ENCODE results near the gene CHD3.
"Not testable (repeated sequence)": the region's sequence is repeated elsewhere in the genome, so short reads cannot be mapped to it uniquely, and the experiment has no call there.

CHD3 gene

DNA sequence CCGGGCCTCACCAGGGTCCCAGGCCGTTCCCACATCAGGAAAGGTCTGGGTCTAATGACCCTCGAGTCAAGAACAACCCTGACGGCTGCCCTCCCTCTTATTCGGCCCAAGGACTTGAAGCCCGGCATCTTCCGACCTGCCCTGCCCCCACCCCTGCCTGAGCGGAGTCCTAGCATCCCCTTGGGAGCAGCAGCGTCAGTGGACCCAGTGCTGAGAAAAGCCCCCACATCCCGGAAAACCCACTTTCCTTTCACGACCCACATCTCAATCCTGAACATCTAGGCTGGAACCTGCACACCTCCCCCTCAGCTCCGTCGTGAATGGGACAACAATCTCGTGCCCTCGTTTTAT lies 33.0 kb upstream of the CHD3 start:
- peaks cover 38% of the 10 kb centered on the region for H4K20me1 ChIP-seq
- peaks cover 54% of the 10 kb centered on the region for H3K4me1 ChIP-seq
- no peak for TF ChIP-seq Cebpa-rat (IDR thresholded peaks at IDR 0.05)
- H3K27me3 ChIP-seq = no peaks in the 10 kb centered on the region
- H3K4me2 ChIP-seq = peak overlapping the region; percentile 100
- H3K9me3 ChIP-seq = no peaks in the 10 kb centered on the region
- H3K36me3 ChIP-seq = peaks cover 64% of the 10 kb centered on the region
- peak overlapping the region; percentile 98 for H3K27ac ChIP-seq
- H3K9ac ChIP-seq = peak overlapping the region; percentile 97; the same call in 1 of the 2 replicates
- H3K4me3 ChIP-seq = peak overlapping the region; percentile 77

DNA sequence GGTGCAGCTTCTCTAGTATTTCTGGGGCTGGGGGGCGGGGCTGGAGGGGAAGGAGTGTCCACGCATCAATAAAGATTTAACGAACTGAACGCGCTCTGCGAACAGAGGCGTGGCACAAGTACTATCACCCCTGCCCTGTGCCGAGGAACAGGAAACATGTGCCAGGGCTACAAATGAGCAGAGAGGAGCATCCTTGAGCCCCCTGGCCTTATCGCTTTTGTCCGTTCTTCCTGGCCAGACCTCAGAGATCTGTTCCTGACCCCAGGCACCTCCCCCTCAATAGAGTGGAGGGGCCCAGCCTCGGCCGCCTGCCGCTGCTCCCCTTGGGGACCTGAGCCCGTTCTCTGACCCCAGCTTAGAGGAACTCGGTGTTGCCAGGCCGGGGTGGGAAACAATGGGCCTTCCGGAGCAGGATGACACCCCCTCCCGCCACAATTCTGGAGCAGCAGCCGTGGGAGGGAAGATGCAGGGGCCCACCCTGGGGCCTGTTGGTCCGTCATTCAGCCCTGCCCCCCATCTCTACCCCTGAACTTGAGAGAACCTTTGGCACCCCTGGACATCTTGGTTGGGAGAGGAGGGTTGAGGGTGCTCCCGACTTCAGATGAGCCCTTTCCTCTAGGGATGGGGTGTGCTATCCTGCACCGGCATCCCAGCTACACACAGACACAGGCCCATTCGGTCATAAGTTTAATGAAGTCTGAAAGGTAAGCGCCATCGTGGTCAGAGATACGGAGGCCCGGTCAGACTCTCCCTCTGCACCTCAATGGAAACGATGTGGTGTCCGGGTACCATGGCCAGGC lies 32.4 kb upstream of the CHD3 start:
- peaks cover 48% of the 10 kb centered on the region for H3K4me1 ChIP-seq
- H3K9me3 ChIP-seq = no peaks in the 10 kb centered on the region
- H3K27ac ChIP-seq = peak overlapping the region; percentile 98
- TF ChIP-seq Cebpa-rat (IDR thresholded peaks at IDR 0.05) = no peak
- H3K27me3 ChIP-seq = no peaks in the 10 kb centered on the region
- H3K4me2 ChIP-seq = peak overlapping the region; percentile 100
- H3K4me3 ChIP-seq = peak overlapping the region; percentile 77
- peak overlapping the region; percentile 97 for H3K9ac ChIP-seq
- H3K36me3 ChIP-seq = peaks cover 64% of the 10 kb centered on the region
- H4K20me1 ChIP-seq = peaks cover 33% of the 10 kb centered on the region

DNA sequence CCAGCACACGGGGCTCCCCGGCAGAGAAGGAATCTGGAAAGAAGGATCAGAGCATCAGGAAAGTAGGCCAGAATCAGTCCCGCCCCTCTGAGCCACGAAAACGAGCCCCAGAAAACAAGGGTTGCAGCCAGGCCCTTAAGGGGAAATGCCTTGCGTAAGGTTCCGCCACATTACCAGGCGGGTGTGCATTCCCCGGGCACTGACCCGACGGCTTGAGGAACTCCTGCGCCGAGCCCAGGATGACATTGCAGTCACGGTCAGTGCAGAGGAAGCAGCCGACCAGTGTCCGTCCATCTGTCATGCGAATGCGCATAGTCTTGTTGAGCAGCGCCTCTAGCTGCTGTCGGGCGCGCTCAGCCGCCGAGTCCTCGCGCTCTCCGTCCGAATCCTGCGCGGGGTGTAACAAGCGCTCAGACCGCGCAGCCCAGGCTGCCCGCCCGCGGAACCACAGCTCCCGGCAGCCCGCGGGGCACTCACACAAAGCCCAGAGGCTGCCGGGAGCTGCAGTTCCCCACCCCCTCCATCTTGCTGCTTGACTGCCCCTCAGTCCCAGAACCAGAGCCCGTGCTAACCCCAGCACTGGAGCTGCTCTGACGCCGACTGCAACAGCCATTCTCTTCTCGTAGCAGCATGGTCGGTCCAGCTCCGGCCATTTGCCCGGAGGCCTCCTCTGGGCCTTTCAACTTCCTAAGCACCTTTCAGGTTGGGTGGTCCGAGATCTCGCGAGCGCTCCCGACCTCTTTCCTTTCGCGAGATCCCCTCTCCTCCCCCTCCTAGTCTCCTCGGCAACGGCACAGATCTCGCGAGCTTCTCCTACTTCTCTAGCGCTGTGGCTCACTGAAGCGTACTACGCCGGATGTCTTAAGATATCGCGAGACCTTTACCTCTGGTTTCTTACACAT lies 31.5 kb upstream of the CHD3 start, which contains the start of gene NAA38:
Gene NAA38, minus strand, starts transcription at position 749 of the 902 bp plus-strand sequence. Its CDS starts 96 bp downstream, at position 653.
- Histone ChIP-seq H3K9me3 (no peaks in the 10 kb centered on the region), H3K27ac (peak within 1 kb of the TSS; percentile 98), H3K9ac (peak within 1 kb of the TSS; percentile 97), H3K4me1 (peaks cover 40% of the 10 kb centered on the region), H3K36me3 (peaks cover 64% of the 10 kb centered on the region), H3K4me2 (peak within 1 kb of the TSS; percentile 100), H3K4me3 (peak within 1 kb of the TSS; percentile 77), H4K20me1 (peaks cover 25% of the 10 kb centered on the region), H3K27me3 (no peaks in the 10 kb centered on the region)
- TF ChIP-seq Cebpa-rat (IDR thresholded peaks at IDR 0.05) = no peak; the same call in 1 of the 2 replicates

DNA sequence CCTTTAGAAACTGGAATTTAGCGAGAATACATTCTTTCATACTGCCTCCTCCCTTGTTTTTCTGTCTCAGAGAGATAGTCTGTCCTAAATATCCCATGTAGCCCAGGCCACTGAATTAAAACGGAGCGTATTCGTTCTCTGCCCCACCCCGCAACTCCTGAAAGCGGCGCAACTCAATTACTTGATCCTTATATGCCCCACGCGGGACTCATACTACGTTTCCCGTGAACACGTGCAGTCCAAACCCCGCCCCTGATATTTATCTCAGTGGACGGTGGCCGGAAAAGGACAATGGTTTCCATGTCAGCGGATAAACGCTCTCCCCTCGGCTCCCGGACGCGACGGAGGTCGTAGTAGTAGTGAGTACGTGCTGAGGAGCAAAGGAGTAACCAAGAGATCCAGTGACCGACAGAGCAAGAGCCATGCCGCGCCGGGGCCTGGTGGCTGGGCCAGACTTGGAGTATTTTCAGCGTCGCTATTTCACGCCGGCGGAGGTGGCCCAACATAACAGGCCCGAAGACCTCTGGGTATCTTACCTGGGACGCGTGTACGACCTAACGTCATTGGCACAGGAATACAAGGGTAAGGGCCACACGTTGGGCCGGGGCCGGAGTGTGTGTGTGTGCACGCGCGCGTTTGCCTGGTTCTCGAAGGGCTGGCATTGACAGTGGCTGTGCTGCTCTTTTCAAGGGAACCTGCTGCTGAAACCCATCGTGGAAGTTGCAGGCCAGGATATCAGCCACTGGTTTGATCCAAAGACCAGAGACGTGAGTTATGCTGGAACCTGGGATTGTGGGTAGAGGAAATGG lies 30.7 kb upstream of the CHD3 start, which contains the start of gene CYB5D1:
Gene CYB5D1, plus strand, starts transcription at position 291 of the 809 bp plus-strand sequence. Its CDS starts 132 bp downstream, at position 423.
- H3K4me1 ChIP-seq = peaks cover 34% of the 10 kb centered on the region

DNA sequence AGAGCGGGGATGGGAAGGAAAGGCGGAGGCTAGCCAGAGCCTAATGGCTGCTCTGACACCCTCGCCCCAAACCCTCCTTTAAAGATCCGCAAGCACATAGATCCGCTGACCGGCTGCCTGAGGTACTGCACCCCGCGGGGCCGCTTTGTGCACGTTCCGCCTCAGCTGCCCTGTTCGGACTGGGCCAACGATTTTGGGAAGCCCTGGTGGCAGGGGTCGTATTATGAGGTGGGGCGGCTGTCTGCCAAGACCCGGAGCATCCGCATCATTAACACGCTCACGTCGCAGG lies 30.1 kb upstream of the CHD3 start:
- Histone ChIP-seq H4K20me1 (peaks cover 16% of the 10 kb centered on the region), H3K9me3 (no peaks in the 10 kb centered on the region), H3K4me3 (peak overlapping the region; percentile 77), H3K36me3 (peaks cover 55% of the 10 kb centered on the region), H3K9ac (peak overlapping the region; percentile 97), H3K4me2 (peak overlapping the region; percentile 100), H3K4me1 (peaks cover 34% of the 10 kb centered on the region), H3K27ac (peak overlapping the region; percentile 98), H3K27me3 (no peaks in the 10 kb centered on the region)
- no peak for TF ChIP-seq Cebpa-rat (IDR thresholded peaks at IDR 0.05)

More for the DNA sequence above, 30.7 kb upstream of the CHD3 start, which contains the start of gene CYB5D1:
- Histone ChIP-seq H3K36me3 (peaks cover 56% of the 10 kb centered on the region), H4K20me1 (peaks cover 16% of the 10 kb centered on the region), H3K27ac (peak within 1 kb of the TSS; percentile 98), H3K27me3 (no peaks in the 10 kb centered on the region), H3K9ac (peak within 1 kb of the TSS; percentile 97), H3K4me2 (peak within 1 kb of the TSS; percentile 100), H3K9me3 (no peaks in the 10 kb centered on the region), H3K4me3 (peak within 1 kb of the TSS; percentile 77)
- no peak for TF ChIP-seq Cebpa-rat (IDR thresholded peaks at IDR 0.05)

DNA sequence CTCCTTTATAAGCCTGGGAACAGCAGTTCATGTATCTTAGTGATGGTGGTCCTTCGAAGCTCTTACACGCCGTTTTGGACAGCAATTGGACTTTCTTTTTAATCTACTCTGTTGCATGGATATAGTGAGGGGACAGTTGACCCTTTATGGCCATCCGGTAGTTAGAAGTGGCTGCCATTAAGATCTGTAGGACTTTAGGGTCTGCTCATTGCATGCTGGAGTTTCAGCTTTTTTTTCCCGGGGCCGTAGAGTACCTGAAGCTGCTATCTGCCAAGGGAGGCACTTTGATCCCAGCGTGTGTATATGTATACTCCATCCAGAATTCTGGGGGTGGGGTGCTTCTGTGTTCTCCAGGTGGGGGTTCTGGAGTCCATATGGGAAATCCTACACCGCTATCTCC lies 29.6 kb upstream of the CHD3 start:
- Histone ChIP-seq H3K4me1 (peaks cover 34% of the 10 kb centered on the region), H4K20me1 (peaks cover 12% of the 10 kb centered on the region; the same call in 1 of the 2 replicates), H3K4me2 (peak overlapping the region; percentile 100), H3K9me3 (no peaks in the 10 kb centered on the region), H3K36me3 (peaks cover 54% of the 10 kb centered on the region), H3K27me3 (no peaks in the 10 kb centered on the region), H3K27ac (peak overlapping the region; percentile 98; the same call in 1 of the 2 replicates), H3K4me3 (no peak overlapping the region), H3K9ac (peak overlapping the region; percentile 97)
- TF ChIP-seq Cebpa-rat (IDR thresholded peaks at IDR 0.05) = no peak

DNA sequence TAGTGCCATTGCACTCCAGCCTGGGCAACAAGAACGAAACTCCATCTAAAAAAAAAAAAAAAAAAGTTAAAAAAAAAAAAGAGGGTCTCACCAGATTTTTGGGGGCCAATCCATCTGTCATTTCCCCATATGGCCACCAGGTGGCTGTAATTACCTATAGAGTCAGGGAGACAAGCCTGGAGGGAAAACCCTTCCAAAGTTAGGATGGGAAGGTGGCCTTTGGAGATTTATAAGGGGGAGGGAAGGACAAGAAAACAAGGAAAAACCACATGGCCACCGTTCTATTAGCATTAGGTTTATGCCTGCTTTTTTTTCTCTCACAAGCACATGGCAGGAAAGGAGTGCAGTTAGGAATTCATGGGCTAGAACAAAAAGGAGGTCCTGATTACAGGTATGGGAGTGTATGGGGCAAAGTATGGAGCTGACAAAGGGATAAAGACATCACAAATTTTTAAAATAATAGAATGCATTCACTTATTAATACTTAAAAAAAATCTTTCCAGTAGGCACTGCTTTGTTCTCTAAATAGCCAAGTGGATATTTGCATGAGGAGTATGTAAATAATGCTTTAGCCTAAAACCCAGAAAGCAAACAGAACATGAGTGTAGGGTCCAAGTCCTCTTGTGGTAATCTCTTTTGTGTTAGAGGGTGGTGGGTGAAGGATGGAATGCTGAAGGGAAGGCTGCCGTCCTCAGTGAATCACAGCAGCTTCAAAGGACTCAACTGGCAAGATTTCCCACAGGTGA lies 25.7 kb upstream of the CHD3 start:
- 0 out of 2 replicates have a peak, but pooled peaks cover 5% of the 10 kb centered on the region for H4K20me1 ChIP-seq
- no peak overlapping the region for H3K4me2 ChIP-seq
- H3K9me3 ChIP-seq = no peaks in the 10 kb centered on the region
- H3K27me3 ChIP-seq = no peaks in the 10 kb centered on the region
- TF ChIP-seq Cebpa-rat (IDR thresholded peaks at IDR 0.05) = no peak
- H3K9ac ChIP-seq = no peak overlapping the region
- H3K4me1 ChIP-seq = peaks cover 23% of the 10 kb centered on the region
- H3K4me3 ChIP-seq = no peak overlapping the region
- H3K36me3 ChIP-seq = peaks cover 62% of the 10 kb centered on the region
- no peak overlapping the region for H3K27ac ChIP-seq

DNA sequence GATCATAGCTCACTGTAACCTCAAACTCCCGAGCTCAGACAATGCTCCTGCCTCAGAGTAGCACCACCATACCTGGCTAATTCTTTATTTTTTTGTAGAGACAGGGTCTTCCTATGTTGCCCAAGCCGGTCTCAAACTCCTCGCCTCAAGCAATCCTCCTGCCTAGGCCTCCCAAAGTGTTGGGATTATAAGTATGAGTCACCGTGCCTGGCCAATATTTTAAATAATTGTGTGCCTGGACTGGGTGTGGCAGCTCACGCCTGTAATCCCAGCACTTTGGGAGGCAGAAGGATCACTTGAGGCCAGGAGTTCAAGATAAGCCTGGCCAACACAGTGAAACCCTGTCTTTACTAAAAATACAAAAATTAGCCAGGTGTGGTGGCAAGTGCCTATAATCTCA lies 24.2 kb upstream of the CHD3 start:
- H3K4me1 ChIP-seq = peaks cover 23% of the 10 kb centered on the region
- not testable (repeated sequence) for H3K4me2 ChIP-seq, H3K27ac ChIP-seq, H3K4me3 ChIP-seq, H3K9me3 ChIP-seq, H3K27me3 ChIP-seq, H4K20me1 ChIP-seq
- peaks cover 59% of the 10 kb centered on the region for H3K36me3 ChIP-seq
- H3K9ac ChIP-seq = peak overlapping the region; percentile 26; the same call in 1 of the 2 replicates
